PC-3 (cell line): ENCODE data around the gene TFDP1. TPM values are rescaled to one million over a fixed set of nuclear protein-coding genes. Genes with fewer than 3 reads are reported as not detected.

Experiments used
- ATAC-seq: fragments of 200-7000 bp; cut with Tn5 transposase; 2 replicates; pipeline ENCODE4 v1.9.1; 2020; ENCODE audit warnings: mild to moderate bottlenecking, moderate library complexity
- BruUV-seq: library from RNA; stranded (reverse); fragments of 400-500 nt; replicated peaks from 2 replicates; lab custom pipeline; 2021; lab: Mats Ljungman, UMichigan
- CTCF ChIA-PET: fragments of 300-600 bp; sonication (Branson Sonifier 250); formaldehyde crosslinking; loops from one replicate; lab custom pipeline; 2022; ENCODE audit warnings: antibody characterized with exemption; lab: Charles Lee
- POLR2A ChIA-PET: fragments of 300-600 bp; sonication (Branson Sonifier 250); formaldehyde crosslinking; loops from one replicate; lab custom pipeline; 2022; ENCODE audit warnings: antibody characterized with exemption; ENCODE audit not compliant: unreplicated experiment; lab: Charles Lee
- DNase-seq: peaks from one replicate; pipeline ENCODE4 v3.0.0-alpha.2; 2015
- H2AFZ ChIP-seq: fragments of 300-600 bp; sonication (generic); 2 replicates; pipeline ENCODE4 v1.6.0; 2016; ENCODE audit warnings: antibody characterized with exemption, low read length
- H3F3A ChIP-seq: fragments of 300-600 bp; sonication (generic); one replicate; pipeline ENCODE4 v1.6.0; 2017; ENCODE audit warnings: antibody characterized with exemption, low read length, control low read depth, mild to moderate bottlenecking; ENCODE audit not compliant: unreplicated experiment
- H3K27ac ChIP-seq: fragments of 300-600 bp; sonication (generic); 2 replicates; pipeline ENCODE4 v1.5.1; 2016; ENCODE audit warnings: mild to moderate bottlenecking, low read length
- H3K27me3 ChIP-seq: fragments of 300-600 bp; sonication (generic); 2 replicates; pipeline ENCODE4 v1.6.1; 2016; ENCODE audit warnings: low read length, mixed read lengths
- H3K36me3 ChIP-seq: fragments of 300-600 bp; sonication (generic); 2 replicates; pipeline ENCODE4 v1.6.1; 2016; ENCODE audit warnings: low read depth, mixed run types, low read length, mixed read lengths
- H3K4me1 ChIP-seq: fragments of 300-600 bp; sonication (generic); 2 replicates; pipeline ENCODE4 v1.5.1; 2016; ENCODE audit warnings: low read length; ENCODE audit not compliant: insufficient read depth
- H3K4me2 ChIP-seq: fragments of 300-600 bp; sonication (generic); 2 replicates; pipeline ENCODE4 v1.6.0; 2016; ENCODE audit warnings: low read length
- H3K4me3 ChIP-seq: fragments of 300-600 bp; sonication (generic); 2 replicates; pipeline ENCODE4 v1.5.1; 2016; ENCODE audit warnings: mild to moderate bottlenecking, low read length, mixed read lengths
- H3K79me2 ChIP-seq: fragments of 300-600 bp; sonication (generic); 2 replicates; pipeline ENCODE4 v1.6.1; 2017; ENCODE audit warnings: low read length, mixed read lengths
- H3K9ac ChIP-seq: fragments of 300-600 bp; sonication (generic); 2 replicates; pipeline ENCODE4 v1.6.0; 2016; ENCODE audit warnings: mild to moderate bottlenecking, low read length
- H3K9me2 ChIP-seq: fragments of 300-600 bp; sonication (generic); replicated peaks from 2 replicates; pipeline ENCODE4 v1.6.1; 2016; ENCODE audit warnings: mixed run types, low read length, mixed read lengths
- H3K9me3 ChIP-seq: fragments of 300-600 bp; sonication (generic); 2 replicates; pipeline ENCODE4 v1.6.1; 2016; ENCODE audit warnings: low read length, mixed read lengths
- H4K20me1 ChIP-seq: fragments of 300-600 bp; sonication (generic); 2 replicates; pipeline ENCODE4 v1.6.1; 2016; ENCODE audit warnings: low read length, mixed read lengths
- EZH2 ChIP-seq: fragments of 300-600 bp; sonication (generic); IDR thresholded peaks from one replicate; pipeline ENCODE4 v1.6.1; 2017; ENCODE audit warnings: antibody characterized with exemption, mild to moderate bottlenecking, low read length; ENCODE audit not compliant: unreplicated experiment
- EZH2phosphoT487 ChIP-seq: fragments of 300-600 bp; sonication (generic); IDR thresholded peaks from 2 replicates; pipeline ENCODE4 v1.6.1; 2018; ENCODE audit warnings: mild to moderate bottlenecking, antibody characterized with exemption, low read length, borderline replicate concordance
- intact Hi-C: fragments of 100-400 bp; cut with micrococcal nuclease; formaldehyde crosslinking; loops from 2 replicates; pipeline ENCODE4 v1.9.0; 2023
- total RNA-seq: library from RNA; depleted of rRNA; stranded (reverse); fragments of >200 nt; gene quantifications from 2 replicates; pipeline ENCODE4 v1.2.3, GENCODE V29; 2014
- TF ChIP-seq, protein P1 (sequence below): fragments of 300-600 bp; sonication (generic); conservative IDR thresholded peaks from 2 replicates; pipeline ENCODE4 v1.5.1; 2017; ENCODE audit warnings: antibody characterized with exemption, low read depth, mild to moderate bottlenecking, low read length

TFDP1 gene
- total RNA-seq, 1 experiment from 2014 or later: 89.5 TPM

- DNase-seq: no peak
- TF ChIP-seq EZH2phosphoT487 (no peak), EZH2 (no peak)
- TF ChIP-seq, protein P1, sequence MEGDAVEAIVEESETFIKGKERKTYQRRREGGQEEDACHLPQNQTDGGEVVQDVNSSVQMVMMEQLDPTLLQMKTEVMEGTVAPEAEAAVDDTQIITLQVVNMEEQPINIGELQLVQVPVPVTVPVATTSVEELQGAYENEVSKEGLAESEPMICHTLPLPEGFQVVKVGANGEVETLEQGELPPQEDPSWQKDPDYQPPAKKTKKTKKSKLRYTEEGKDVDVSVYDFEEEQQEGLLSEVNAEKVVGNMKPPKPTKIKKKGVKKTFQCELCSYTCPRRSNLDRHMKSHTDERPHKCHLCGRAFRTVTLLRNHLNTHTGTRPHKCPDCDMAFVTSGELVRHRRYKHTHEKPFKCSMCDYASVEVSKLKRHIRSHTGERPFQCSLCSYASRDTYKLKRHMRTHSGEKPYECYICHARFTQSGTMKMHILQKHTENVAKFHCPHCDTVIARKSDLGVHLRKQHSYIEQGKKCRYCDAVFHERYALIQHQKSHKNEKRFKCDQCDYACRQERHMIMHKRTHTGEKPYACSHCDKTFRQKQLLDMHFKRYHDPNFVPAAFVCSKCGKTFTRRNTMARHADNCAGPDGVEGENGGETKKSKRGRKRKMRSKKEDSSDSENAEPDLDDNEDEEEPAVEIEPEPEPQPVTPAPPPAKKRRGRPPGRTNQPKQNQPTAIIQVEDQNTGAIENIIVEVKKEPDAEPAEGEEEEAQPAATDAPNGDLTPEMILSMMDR: no peak
- Histone ChIP-seq H3K27me3 (no peaks in the 10 kb centered on the region), H3K27ac (no peak overlapping the region), H3K9me2 (no peaks in the 10 kb centered on the region), H3F3A (no peaks in the 10 kb centered on the region), H2AFZ (no peak overlapping the region), H4K20me1 (no peaks in the 10 kb centered on the region), H3K4me1 (0 out of 2 replicates have a peak, but pooled peaks cover under 1% of the 10 kb centered on the region), H3K4me2 (no peak overlapping the region), H3K4me3 (no peak overlapping the region), H3K9me3 (no peaks in the 10 kb centered on the region), H3K9ac (no peak overlapping the region), H3K79me2 (no peaks in the 10 kb centered on the region), H3K36me3 (no peaks in the 10 kb centered on the region)
- intact Hi-C loops: no loop called here
- CTCF ChIA-PET: no interaction called here
- ATAC-seq: no peak
- POLR2A ChIA-PET: no interaction called here
- no TSS peak for BruUV-seq
Observed at GRCh38 chr13:113658836-113659235, 74.3 kb downstream of the TFDP1 start.

DNA sequence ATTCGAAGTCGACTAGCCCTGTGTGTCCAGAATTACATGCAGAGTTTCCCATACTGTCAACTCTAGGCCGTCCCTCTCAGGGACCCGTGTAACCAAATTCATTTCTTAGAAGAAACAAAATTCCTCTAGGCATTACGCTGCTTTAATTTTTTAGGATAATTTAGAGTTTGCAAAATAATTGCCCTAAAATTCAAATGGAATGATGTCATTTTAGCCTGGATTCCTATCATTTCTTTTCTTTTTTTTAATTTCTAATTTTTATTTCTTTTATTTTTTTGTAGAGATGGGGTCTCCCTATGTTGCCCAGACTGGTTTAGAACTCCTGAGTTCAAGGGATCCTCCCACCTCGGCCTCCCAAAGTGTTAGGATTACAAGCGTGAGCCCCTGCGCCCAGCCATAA lies 74.8 kb downstream of the TFDP1 start:
- H3K4me2 ChIP-seq: no peak overlapping the region
- no peaks in the 10 kb centered on the region for H3F3A ChIP-seq
- no peak overlapping the region for H3K9ac ChIP-seq
- no peaks in the 10 kb centered on the region for H3K36me3 ChIP-seq
- intact Hi-C loops: no loop called here
- no peaks in the 10 kb centered on the region for H3K4me1 ChIP-seq
- H3K4me3 ChIP-seq: no peak overlapping the region
- H3K9me3 ChIP-seq: no peaks in the 10 kb centered on the region
- H3K9me2 ChIP-seq: no peaks in the 10 kb centered on the region
- POLR2A ChIA-PET: no interaction called here
- no peak overlapping the region for H3K27ac ChIP-seq
- H3K79me2 ChIP-seq: no peaks in the 10 kb centered on the region
- no peaks in the 10 kb centered on the region for H4K20me1 ChIP-seq
- TF ChIP-seq, protein P1: no peak
- TF ChIP-seq EZH2 (no peak), EZH2phosphoT487 (no peak)
- BruUV-seq: no TSS peak
- ATAC-seq: no peak
- H3K27me3 ChIP-seq: no peaks in the 10 kb centered on the region
- DNase-seq: no peak
- CTCF ChIA-PET: no interaction called here
- no peak overlapping the region for H2AFZ ChIP-seq

- CTCF ChIA-PET: no interaction called here
- Histone ChIP-seq H3K4me3 (no peak overlapping the region), H3K4me2 (no peak overlapping the region), H3K4me1 (no peaks in the 10 kb centered on the region), H3K27me3 (no peaks in the 10 kb centered on the region), H2AFZ (no peak overlapping the region), H3K79me2 (no peaks in the 10 kb centered on the region), H3K9me2 (no peaks in the 10 kb centered on the region), H3F3A (no peaks in the 10 kb centered on the region), H3K9me3 (no peaks in the 10 kb centered on the region), H3K9ac (no peak overlapping the region), H3K27ac (no peak overlapping the region), H4K20me1 (no peaks in the 10 kb centered on the region), H3K36me3 (no peaks in the 10 kb centered on the region)
- DNase-seq: no peak
- POLR2A ChIA-PET: no interaction called here
- ATAC-seq: no peak
- BruUV-seq: no TSS peak
- TF ChIP-seq EZH2: no peak
- TF ChIP-seq, protein P1: no peak
- no peak for TF ChIP-seq EZH2phosphoT487
- intact Hi-C loops: no loop called here
Observed at GRCh38 chr13:113660066-113660465, 75.5 kb downstream of the TFDP1 start.
